Measurements from ENCODE around the gene RPF1.
A peak's percentile ranks its signal among the peaks of the same experiment; 100 is the strongest.

Gene RPF1

DNA sequence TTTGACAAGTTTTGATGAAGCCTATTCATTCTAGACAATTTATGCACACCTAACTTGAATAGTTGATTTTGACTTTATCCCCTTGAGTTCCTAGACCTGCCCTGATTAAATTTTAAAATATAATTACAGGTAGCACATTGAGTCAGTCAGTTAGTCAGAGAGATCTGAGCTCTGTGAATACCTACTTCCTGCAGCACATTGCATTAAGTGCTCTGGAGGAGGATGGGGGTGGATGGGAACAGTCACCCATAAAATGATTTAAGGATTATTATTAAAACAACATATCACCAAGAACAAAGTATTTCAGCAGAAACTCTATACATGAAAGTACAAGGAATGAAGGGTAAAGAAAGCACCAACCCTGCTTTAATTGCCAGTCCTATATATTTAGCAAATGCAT is 11.8 kb upstream of the RPF1 start:
- Mint-ChIP-seq H3K36me3 (no peaks in the 10 kb centered on the region), H3K27me3 (peaks cover 43 to 55% of the 10 kb centered on the region in 2 donors), H3K4me1 (no peaks in the 10 kb centered on the region), H3K4me3 (no peak overlapping the region), H3K9me3 (peaks cover 0 to 2% of the 10 kb centered on the region in 2 donors), H3K27ac (no peak overlapping the region)
- DNase-seq (no peak), ATAC-seq (replicated peaks) (no peak)

DNA sequence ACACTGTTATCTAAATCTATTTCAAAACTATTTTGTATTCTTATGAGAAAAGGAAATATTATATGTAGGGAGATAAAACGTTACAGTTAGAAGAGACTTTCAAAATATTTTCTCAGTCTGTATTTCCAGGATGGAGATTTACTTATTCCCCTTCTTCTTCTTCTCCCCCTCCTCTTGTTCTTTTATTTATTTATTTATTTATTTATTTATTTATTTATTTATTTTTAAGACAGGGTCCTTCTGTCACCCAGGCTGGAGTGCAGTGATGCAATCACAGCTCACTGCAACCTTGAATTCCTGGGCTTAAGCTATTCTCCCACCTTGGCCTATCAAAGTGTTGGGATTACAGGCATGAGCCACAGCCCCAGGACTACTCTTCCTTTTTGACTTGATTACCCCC is 2.8 kb upstream of the RPF1 start:
- Mint-ChIP-seq H3K4me1 (peaks cover 12 to 18% of the 10 kb centered on the region in 2 donors), H3K4me3 (no peak overlapping the region), H3K36me3 (peaks cover 11 to 17% of the 10 kb centered on the region in 2 donors), H3K27me3 (peaks cover 37 to 41% of the 10 kb centered on the region in 2 donors), H3K27ac (no peak overlapping the region), H3K9me3 (peaks cover 13 to 14% of the 10 kb centered on the region in 2 donors)
- DNase-seq: no peak
- ATAC-seq (replicated peaks): no peak

GRCh38 chr1:84479998-84480397 is 932 bp downstream of the RPF1 start:
- DNase-seq (no peak), ATAC-seq (replicated peaks) (no peak)
- Mint-ChIP-seq H3K4me1 (peaks cover 23 to 41% of the 10 kb centered on the region in 2 donors), H3K27ac (peak overlapping the region; percentile 100), H3K27me3 (peaks cover 14 to 15% of the 10 kb centered on the region in 2 donors), H3K36me3 (peaks cover 25 to 40% of the 10 kb centered on the region in 2 donors), H3K9me3 (peaks cover 13 to 14% of the 10 kb centered on the region in 2 donors), H3K4me3 (peak overlapping the region; percentile 100)

GRCh38 chr1:84480650-84481049 is 1.6 kb downstream of the RPF1 start:
- Mint-ChIP-seq H3K36me3 (peaks cover 26 to 44% of the 10 kb centered on the region in 2 donors), H3K27ac (no peak overlapping the region), H3K27me3 (peaks cover 10 to 12% of the 10 kb centered on the region in 2 donors), H3K9me3 (peaks cover 13 to 14% of the 10 kb centered on the region in 2 donors), H3K4me1 (peaks cover 23 to 41% of the 10 kb centered on the region in 2 donors), H3K4me3 (peak overlapping the region in 1 of 2 donors; percentile 25)
- no peak for ATAC-seq (replicated peaks)
- DNase-seq: no peak

GRCh38 chr1:84481317-84481716 is 2.3 kb downstream of the RPF1 start:
- peaks cover 28 to 47% of the 10 kb centered on the region in 2 donors for H3K4me1 Mint-ChIP-seq
- H3K9me3 Mint-ChIP-seq: peaks cover 14 to 17% of the 10 kb centered on the region in 2 donors
- H3K27ac Mint-ChIP-seq: no peak overlapping the region
- peaks cover 8 to 9% of the 10 kb centered on the region in 2 donors for H3K27me3 Mint-ChIP-seq
- no peak for DNase-seq
- H3K36me3 Mint-ChIP-seq: peaks cover 33 to 50% of the 10 kb centered on the region in 2 donors
- H3K4me3 Mint-ChIP-seq: peak overlapping the region in 1 of 2 donors; percentile 19
- ATAC-seq (replicated peaks): no peak

- H3K27ac Mint-ChIP-seq: no peak overlapping the region
- no peak overlapping the region for H3K4me3 Mint-ChIP-seq
- peaks cover 14 to 21% of the 10 kb centered on the region in 2 donors for H3K4me1 Mint-ChIP-seq
- H3K9me3 Mint-ChIP-seq: peaks cover 0 to 3% of the 10 kb centered on the region in 2 donors
- ATAC-seq (replicated peaks): no peak
- H3K27me3 Mint-ChIP-seq: no peaks in the 10 kb centered on the region
- no peak for DNase-seq
- H3K36me3 Mint-ChIP-seq: peaks cover 39 to 47% of the 10 kb centered on the region in 2 donors
These were observed 9.0 kb downstream of the RPF1 start for GRCh38 chr1:84488107-84488506.

DNA sequence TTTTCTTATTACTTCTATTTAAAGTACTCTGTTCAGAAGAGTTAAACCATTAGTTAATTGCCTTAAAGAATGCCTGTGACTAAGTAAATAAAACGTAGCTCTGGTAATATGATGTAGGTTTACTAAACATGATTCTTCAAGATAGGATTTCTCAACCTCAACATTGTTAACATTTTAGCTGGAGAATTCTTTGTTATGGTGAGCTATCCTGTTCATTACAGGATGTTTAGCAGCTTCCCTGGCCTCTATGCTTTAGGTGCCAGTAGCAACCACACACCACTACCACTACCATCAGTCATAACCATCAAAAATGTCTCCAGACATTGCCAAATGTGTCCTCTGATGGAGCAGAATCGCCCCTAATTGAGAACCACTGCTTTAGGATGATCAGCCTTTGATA is 10.7 kb downstream of the RPF1 start:
- Mint-ChIP-seq H3K36me3 (peaks cover 35 to 42% of the 10 kb centered on the region in 2 donors), H3K4me1 (peaks cover 13 to 14% of the 10 kb centered on the region in 2 donors), H3K4me3 (no peak overlapping the region), H3K9me3 (peaks cover 0 to 3% of the 10 kb centered on the region in 2 donors), H3K27me3 (no peaks in the 10 kb centered on the region), H3K27ac (no peak overlapping the region)
- ATAC-seq (replicated peaks): no peak
- no peak for DNase-seq

- no peak for ATAC-seq (replicated peaks)
- Mint-ChIP-seq H3K9me3 (no peaks in the 10 kb centered on the region), H3K27ac (no peak overlapping the region), H3K4me1 (peaks cover under 1 to 4% of the 10 kb centered on the region in 2 donors), H3K4me3 (no peak overlapping the region), H3K36me3 (peaks cover 35 to 36% of the 10 kb centered on the region in 2 donors), H3K27me3 (no peaks in the 10 kb centered on the region)
- DNase-seq: no peak
These were observed 13.7 kb downstream of the RPF1 start for GRCh38 chr1:84492726-84493125.

DNA sequence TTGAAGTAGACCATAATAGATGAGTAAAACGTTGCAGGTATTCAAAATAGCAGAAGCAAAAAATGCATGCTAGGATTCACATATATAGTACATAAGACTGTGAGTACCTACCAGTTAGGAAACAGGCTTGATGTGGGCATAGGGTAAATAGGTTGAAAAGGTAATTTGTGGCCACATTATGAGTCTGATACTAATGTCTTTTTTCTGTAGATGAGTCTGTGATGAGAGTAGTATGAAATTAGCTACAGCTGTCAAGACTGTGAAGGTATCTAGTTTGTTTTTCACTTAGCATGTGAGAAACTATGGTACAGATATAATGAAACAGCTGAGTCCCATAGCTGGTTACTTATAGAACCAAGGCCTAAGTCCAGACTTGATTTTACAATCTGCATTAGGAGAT is 14.7 kb downstream of the RPF1 start:
- Mint-ChIP-seq H3K27ac (peak overlapping the region; percentile 10), H3K36me3 (peaks cover 37 to 44% of the 10 kb centered on the region in 2 donors), H3K4me1 (peaks cover 4 to 9% of the 10 kb centered on the region in 2 donors), H3K4me3 (no peak overlapping the region), H3K9me3 (no peaks in the 10 kb centered on the region), H3K27me3 (no peaks in the 10 kb centered on the region)
- ATAC-seq (replicated peaks): peak; percentile 75 to 78
- no peak for DNase-seq

GRCh38 chr1:84496498-84496897 is 17.4 kb downstream of the RPF1 start:
- H3K27me3 Mint-ChIP-seq: no peaks in the 10 kb centered on the region
- H3K9me3 Mint-ChIP-seq: no peaks in the 10 kb centered on the region
- peaks cover 6 to 19% of the 10 kb centered on the region in 2 donors for H3K4me1 Mint-ChIP-seq
- ATAC-seq (replicated peaks) (no peak), DNase-seq (no peak)
- H3K36me3 Mint-ChIP-seq: peaks cover 32 to 36% of the 10 kb centered on the region in 2 donors
- no peak overlapping the region for H3K27ac Mint-ChIP-seq
- no peak overlapping the region for H3K4me3 Mint-ChIP-seq

DNA sequence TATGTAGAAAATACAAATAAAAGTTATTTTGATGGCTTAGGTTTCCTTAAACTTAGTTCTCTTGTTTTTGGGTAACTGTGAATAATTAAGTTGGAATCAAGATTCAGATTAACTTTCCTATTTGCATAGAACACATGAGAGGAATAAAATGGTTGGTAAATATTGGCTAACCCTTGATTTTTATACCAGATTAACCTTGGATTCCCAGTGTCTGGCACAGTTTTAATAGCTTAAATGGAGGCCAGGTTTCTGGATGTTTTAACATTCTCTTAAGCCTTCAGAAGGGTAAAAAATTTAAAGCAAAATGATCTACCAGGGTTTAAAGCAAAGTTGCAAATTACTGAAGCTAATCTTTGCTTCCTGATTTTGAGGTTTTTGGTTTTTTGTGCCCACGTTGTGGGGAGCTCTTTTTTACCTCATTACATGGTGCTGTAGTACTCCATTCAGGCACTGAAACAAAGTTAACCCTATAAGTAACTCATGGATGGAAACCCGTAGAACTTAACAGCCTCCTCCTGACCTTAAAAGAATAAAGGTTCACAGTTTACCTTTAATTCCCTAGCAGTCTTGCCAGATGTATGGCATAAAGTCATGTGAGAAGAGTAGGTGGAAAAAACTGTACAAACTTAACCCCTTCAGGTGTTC is 18.7 kb downstream of the RPF1 start:
- peaks cover 29 to 38% of the 10 kb centered on the region in 2 donors for H3K36me3 Mint-ChIP-seq
- H3K4me3 Mint-ChIP-seq: no peak overlapping the region
- no peak for DNase-seq

DNA sequence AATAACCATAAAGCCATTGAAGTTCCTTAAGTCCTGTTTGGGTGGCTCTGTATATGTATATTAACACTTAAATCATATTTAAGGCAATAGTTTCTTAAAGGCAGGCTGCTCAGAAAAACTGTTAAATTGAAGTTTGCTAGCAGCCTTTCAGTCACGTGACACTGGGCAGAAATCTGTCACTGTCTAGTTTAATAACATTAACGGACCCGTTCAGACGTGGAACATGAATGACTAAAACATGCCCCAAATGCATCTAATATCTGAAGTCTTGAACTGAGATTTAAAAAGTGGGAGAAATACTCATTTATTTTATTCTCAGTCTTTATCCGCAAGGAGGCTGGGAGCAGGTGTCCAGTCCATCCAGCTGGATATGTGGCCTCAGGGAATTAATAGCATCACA is 23.9 kb downstream of the RPF1 start:
- no peaks in the 10 kb centered on the region for H3K27me3 Mint-ChIP-seq
- H3K36me3 Mint-ChIP-seq: peaks cover 14 to 20% of the 10 kb centered on the region in 2 donors
- DNase-seq (no peak), ATAC-seq (replicated peaks) (no peak)
- no peak overlapping the region for H3K27ac Mint-ChIP-seq
- no peaks in the 10 kb centered on the region for H3K9me3 Mint-ChIP-seq
- H3K4me3 Mint-ChIP-seq: no peak overlapping the region
- H3K4me1 Mint-ChIP-seq: peaks cover 16 to 45% of the 10 kb centered on the region in 2 donors

More for the DNA sequence above, 18.7 kb downstream of the RPF1 start:
- Mint-ChIP-seq H3K27me3 (no peaks in the 10 kb centered on the region), H3K9me3 (no peaks in the 10 kb centered on the region), H3K27ac (no peak overlapping the region), H3K4me1 (peaks cover 8 to 28% of the 10 kb centered on the region in 2 donors)
- ATAC-seq (replicated peaks): peak; percentile 56 to 61

- no peak for DNase-seq
- H3K9me3 Mint-ChIP-seq: peaks cover 0 to 2% of the 10 kb centered on the region in 2 donors
- peaks cover 25 to 28% of the 10 kb centered on the region in 2 donors for H3K36me3 Mint-ChIP-seq
- H3K4me3 Mint-ChIP-seq: peak overlapping the region; percentile 95 to 99
- H3K27ac Mint-ChIP-seq: peak overlapping the region; percentile 96
- H3K27me3 Mint-ChIP-seq: no peaks in the 10 kb centered on the region
- ATAC-seq (replicated peaks): peak in 1 of 2 donors; percentile 7
- H3K4me1 Mint-ChIP-seq: peaks cover 16 to 39% of the 10 kb centered on the region in 2 donors
These were observed 25.8 kb downstream of the RPF1 start for GRCh38 chr1:84504580-84505492.

DNA sequence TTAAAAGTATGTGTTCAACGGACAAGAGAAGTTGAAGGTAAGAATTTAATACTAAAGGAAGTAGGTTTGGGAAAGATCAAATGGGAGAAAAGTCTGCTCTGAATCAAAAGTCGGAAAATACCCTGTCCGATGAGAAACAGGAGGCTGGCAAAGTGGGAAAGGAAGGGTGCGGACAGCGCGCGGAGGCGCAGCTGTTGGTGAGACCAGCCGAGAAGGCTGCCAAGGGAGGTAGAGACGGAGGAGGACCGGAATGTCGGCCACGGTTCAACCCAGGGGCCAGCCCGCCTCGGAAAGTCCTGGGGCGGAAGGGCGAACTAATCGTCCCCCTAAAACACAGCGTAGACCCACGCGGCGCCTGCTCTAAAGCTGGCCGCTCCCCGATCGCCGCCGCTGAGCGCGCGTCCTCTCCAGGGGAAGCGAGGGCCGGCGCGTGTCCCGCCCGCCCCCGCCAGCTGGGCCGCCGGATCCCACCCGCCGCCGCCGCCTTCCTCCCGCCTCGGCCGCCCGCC is 26.5 kb downstream of the RPF1 start:
- peaks cover 0 to 4% of the 10 kb centered on the region in 2 donors for H3K9me3 Mint-ChIP-seq
- no peaks in the 10 kb centered on the region for H3K27me3 Mint-ChIP-seq
- peaks cover 16 to 38% of the 10 kb centered on the region in 2 donors for H3K4me1 Mint-ChIP-seq
- ATAC-seq (replicated peaks): peak; percentile 38
- H3K27ac Mint-ChIP-seq: peak overlapping the region; percentile 97
- H3K4me3 Mint-ChIP-seq: peak overlapping the region; percentile 95 to 99
- peaks cover 26 to 28% of the 10 kb centered on the region in 2 donors for H3K36me3 Mint-ChIP-seq
- no peak for DNase-seq
